GM19324 (cell line): Measurements from ENCODE around the gene PGLYRP4.

Experiments used
- ATAC-seq: cut with Tn5 transposase; IDR thresholded peaks from one replicate; pipeline ENCODE4 v1.9.1; 2021; ENCODE audit warnings: mild to moderate bottlenecking, moderate library complexity; ENCODE audit not compliant: unreplicated experiment, low FRiP score

PGLYRP4 gene

DNA sequence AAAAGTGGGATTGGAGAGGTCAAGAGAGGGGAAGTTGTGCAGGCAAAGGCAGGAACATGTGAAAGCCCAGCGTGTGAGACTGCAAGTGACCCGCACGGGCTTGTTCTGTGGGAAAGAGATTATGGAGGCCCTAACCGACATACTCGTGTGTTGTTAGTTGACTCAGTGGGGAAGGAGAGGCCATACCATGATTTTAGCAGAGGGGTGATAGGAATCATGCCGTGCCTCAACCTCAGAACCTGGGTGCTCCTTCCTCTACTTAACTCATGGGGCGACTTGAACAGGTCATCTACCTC lies 55.2 kb downstream of the PGLYRP4 start:
- ATAC-seq, result no peak

GRCh38 chr1:153292740-153293479 lies 55.7 kb downstream of the PGLYRP4 start:
- ATAC-seq, result no peak

DNA sequence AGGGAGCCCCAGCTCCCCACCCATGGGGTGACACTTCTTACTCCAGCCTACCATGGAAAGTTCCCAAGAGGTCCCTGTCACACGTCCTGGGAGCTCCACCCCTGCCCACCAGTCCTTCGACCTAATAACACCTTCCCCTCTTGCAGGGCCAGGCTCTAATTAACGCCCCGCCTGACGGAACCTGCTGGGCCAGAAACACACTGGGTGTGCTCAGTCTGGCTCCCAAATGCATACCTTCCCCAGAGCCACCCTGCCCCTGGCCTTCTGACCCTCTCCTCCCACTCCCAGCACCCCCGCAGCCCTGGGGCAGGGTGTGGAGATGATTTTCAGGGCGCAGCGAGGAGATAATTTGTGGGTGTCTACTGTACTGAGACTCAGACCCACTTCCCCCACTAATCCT lies 56.5 kb downstream of the PGLYRP4 start:
- ATAC-seq, result no peak

DNA sequence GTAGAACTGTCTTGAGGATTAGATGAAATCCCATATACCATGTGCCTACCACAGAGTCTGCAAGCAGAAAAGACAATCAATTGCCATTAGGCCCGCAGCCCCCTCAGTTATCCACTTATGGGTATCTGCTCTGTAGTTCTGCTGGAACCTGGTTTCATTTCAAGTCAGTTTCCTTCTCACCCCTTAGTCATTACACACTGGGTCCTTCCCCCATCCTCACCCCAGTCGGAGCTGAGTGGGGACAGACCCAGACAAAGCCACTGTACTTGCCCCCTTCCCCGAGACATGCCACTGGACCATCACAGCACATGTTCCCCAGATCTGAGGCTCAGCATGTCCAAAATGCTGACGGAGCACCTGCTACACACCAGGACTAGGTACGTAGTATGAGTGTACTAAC lies 57.1 kb downstream of the PGLYRP4 start:
- ATAC-seq, result no peak

DNA sequence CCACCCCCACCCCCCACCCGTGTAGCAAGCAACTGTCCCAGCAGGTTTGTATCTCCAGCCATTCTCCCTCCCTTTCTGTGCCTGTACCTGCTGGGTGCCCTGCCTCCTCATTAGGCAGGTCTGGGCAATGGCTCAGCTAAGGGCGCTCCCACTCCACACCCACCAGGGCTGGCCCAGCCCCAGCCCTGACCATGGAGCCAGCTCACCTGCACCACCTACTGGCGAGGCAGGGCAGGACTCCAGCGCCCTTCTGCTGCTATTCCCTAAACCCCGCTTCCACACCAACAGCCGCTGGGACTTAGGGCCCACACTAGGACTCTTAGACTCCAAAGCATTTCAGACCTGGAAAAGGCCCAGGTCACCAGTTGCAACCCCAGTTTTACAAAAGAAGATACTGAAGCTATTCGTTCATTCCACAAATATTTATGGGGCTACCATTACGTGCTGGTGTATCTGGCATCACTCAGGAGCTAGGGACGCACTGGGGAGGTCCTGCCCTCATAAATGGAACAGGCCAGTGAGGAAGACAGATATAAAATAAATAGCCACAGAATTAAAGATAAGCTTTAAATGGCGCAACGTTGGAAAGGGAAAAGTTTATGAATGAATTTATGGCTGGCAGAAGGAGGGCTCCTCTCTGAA lies 59.9 kb downstream of the PGLYRP4 start:
- ATAC-seq, result no peak
